ENCODE measurements around the gene REX1BD. TPM values are rescaled to one million over a fixed set of nuclear protein-coding genes. Genes with fewer than 3 reads are reported as not detected.
A peak's percentile ranks its signal among the peaks of the same experiment; 100 is the strongest.
"Not testable (repeated sequence)": the region's sequence is repeated elsewhere in the genome, so short reads cannot be mapped to it uniquely, and the experiment has no call there.

The REX1BD gene
- polyA plus RNA-seq, 3 donors = 19.9 to 47.1 (median 43.4) TPM

DNA sequence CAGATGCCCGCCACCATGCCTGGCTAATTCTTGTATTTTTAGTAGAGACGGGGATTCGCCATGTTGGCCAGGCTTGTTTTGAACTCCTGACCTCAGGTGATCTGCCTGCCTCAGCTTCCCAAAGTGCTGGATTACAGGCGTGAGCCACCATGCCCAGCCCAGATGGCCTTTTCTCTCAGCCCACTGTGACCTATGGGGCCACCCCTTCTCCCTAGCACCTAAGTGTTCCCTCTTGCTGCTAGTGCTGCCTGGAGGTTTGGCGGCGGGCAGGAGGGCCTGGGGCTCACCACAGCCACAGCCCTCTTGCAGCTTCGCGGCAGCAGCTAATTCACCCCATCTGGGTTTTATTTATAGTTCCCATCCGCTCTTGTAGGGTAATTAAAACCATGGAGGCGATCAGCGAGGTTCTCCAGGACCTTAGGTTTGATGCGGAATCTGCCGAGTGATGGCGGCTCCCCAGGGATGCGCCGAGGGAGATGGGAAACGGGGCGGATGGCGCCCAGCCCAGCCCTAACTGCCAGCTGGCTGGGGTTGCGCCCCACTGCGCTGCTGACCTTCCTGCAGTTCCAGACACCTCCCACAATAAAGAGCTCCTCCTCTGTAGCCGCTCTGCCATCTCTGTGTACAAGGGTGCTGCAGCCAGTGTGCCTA is 3.3 kb downstream of the REX1BD start:
- DNase-seq (ENCODE audit: extremely low read depth in 1 of 11, low read depth in 9 of 11, low spot score in 4 of 11) = no peak

DNA sequence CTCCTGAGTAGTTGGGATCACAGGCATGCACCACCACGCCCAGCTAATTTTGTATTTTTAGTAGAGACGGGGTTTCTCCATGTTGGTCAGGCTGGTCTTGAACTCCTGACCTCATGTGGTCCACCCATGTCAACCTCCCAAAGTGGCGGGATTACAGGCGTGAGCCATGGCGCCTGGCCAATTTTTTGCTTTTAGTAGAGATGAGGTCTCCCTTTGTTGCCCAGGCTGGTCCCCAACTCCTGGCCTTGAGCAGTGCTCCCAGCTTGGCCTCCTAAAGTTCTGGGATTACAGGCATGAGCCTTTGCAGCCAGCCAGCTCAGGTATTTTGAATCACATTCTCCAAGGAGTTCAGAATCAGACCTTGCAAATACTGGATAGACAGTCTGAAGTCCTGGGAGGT is 4.1 kb downstream of the REX1BD start:
- DNase-seq (ENCODE audit: extremely low read depth in 1 of 11, low read depth in 9 of 11, low spot score in 4 of 11) = not testable (repeated sequence)

DNA sequence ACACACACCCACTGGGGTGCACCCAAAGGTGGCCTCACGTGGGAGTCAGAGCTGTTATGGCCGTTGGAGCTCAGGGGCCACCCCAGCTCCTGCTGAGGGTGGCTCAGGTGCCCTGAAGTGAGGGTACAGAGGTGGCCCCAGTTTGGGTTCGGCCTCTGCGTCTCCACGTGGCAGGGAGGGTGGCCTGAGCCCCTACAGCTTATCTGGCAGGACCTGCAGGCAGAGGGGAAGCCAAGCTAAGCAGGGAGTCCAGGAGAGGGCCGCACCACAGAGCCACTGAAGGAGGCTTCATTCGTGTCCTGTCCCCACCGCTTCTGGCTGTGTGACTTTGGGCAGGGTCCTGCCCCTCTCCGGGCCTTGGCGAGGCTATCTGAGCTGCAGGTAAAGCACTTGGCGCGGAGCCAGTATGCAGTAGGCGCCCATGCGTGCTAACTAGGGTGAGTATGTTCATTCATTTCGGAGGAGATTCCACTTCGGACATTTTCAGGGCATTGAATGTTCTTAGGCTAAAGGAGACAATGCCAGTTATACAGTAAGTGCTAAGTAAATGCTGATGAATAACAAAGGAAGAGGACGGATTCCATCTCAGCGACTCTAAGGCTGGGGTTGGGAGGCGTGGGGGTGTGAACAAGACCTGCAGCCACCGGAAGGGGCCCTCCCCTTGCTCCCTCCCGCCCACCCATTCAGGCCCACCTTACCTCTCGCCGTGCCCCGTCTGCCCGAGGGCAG is 4.9 kb downstream of the REX1BD start:
- DNase-seq (ENCODE audit: extremely low read depth in 1 of 11, low read depth in 9 of 11, low spot score in 4 of 11) = no peak

DNA sequence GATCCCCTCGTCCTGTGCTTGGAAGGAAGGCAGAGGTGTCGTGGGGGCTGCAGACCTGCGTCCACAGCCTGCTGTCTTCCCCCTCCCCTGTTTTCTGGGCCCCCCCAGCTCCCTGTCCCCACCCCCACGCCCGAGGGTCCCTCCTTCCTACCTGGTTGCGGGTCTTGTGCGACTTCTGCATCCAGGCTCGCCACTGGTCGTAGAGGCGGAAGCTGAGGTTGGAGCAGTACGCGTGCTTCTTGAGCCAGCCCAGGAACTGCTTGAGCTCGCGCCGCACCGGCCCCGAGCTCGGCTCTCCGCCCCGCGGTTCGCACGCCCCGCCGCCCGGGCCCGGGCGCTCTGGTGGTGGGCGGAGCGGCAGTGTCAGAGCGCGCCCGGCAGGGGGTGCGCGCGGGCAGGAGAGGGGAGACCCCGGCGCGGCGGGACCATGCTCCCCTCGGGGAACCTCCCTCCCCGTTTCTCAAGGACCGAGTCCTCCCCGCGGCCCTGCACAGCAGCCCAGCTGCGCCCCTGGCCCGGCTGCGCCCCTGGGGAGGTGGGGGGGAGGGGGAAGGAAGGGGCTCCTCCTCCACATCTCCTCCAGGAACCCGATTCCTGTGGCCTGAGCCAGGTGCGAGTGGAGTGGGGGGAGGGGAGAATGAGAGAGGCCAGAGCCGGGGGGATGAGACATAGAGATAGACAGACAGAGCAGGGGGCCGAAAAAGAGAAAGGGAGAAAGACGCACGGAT is 5.7 kb downstream of the REX1BD start:
- DNase-seq (ENCODE audit: extremely low read depth in 1 of 11, low read depth in 9 of 11, low spot score in 4 of 11) = peak in 7 of 11 donors; percentile 70 to 85 (median 81)

DNA sequence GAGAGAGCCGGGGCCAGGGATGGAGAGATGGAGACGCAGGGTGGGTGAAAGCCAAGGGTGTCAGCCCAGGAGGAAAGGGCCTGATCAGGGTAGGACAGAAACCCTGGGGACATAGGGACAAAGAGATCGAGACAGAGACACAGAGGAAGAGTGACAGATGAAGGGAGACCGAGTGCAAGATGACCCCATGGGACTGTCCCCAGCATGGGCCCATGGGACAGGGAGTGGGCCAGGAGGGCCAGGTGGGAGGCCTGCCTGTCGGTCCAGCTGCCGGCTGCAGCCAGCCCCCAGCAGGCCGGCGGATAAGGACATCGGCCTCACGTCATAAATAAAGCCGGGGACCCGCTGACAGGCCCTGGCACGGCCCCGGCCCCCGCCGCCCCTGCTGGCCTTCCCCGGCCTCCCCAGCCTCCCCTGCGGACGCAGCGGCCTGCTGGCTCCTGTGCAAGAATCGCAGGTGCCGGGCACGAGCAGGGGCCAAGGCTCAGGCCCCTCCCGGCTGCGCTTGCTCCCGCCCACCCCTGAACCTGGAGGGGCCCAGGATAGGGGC is 6.3 kb downstream of the REX1BD start:
- DNase-seq (ENCODE audit: extremely low read depth in 1 of 11, low read depth in 9 of 11, low spot score in 4 of 11) = no peak

DNA sequence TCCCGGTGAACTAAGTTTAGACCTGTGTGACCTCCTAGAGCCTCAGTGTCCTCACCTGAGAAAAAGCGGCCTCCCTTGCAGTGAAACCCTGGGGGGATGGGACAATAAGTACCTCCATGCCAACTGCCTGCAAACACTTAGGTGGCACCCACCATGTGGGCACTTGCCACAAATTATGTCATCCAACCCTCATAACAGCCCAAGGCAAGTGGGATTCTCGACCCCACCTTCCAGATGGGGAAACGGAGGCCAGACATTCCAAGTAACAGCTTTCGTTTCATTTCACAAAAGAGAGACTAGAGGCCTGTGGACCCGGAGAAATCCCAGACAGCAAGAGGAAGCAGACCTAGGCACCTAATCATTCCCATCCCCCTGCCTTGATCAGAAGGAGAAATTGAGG is 6.9 kb downstream of the REX1BD start:
- no peak for DNase-seq (ENCODE audit: extremely low read depth in 1 of 11, low read depth in 9 of 11, low spot score in 4 of 11)

DNA sequence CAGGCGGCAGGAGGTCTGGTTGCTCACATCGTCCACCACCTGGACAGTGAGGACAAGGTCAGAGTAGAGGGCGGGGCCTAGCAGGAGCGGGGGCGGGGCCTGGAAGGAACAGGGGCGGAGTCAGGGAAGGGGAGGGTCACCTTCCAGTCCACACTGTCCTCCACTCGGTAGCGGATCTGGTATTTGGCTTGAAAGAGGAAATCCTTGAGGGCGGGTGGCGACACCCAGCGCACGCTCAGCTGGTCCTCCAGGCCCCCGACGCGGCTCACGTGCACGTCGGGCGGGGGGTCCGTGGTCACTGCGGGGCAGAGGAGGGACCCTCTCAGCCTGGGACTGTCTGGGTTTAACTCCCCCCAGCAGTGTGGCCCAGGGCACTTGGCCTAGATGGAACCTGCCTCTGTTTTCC is 8.2 kb downstream of the REX1BD start:
- DNase-seq (ENCODE audit: extremely low read depth in 1 of 11, low read depth in 9 of 11, low spot score in 4 of 11) = no peak

DNA sequence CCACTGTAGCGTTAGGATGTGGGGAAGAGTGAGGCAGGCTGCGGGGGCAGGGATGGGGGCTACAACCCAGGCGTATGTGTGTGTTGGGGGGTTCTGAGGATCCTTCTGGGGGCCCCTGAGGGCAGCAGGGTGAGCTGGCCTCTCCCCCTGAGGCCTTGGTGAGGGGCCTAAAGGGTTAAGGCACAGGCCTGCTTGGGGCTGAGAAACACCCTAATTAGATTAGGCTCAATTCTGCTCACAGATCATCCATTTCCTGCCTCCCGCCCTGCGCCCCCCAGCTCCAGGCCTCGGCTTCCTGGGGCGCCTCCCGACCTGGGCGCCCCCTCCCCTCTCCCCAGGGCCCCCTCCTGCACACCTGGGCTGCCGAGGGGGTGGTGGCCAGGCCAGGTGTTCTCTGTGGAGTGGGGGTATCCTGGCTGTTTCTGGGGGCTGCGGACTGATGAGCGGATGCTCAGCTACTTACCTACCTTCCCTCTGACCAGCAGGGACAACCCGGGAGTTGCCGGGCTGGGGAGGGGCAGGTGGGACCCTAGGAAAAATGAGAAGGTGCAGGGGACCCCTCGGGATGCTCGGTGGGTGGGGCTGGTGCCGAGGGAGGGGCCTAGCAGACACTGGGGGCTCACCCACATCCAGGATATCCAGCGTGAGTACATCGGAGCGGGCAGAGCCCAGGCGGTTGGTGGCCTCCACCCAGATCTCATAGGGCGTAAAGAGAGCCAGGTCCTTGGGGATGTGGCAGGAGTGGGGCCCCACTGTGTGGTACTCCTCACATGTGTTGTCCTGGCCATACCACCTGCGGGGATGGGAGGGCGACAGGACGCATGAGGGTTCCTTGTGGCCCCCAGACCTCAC is 9.4 kb downstream of the REX1BD start:
- no peak for DNase-seq (ENCODE audit: extremely low read depth in 1 of 11, low read depth in 9 of 11, low spot score in 4 of 11)

DNA sequence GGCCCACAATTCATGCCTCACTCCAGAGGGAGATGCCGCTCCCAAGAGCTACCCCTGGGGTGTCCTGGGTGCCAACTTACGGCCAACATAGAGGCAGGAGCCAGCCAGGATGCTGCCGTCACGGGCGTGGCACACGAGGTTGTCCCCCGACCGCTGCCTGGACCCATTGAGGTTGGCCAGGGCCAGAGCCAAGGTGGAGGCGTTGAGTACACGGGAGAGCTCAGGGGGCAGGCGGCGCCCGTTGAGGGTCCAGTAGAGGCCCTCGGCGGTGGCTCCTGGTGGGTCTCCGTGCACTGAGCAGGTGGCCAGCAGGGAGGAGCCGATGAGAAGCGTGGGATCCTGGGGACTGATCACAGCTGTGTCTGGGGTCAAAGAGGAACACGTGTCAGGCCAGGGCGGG is 10.9 kb downstream of the REX1BD start:
- DNase-seq (ENCODE audit: extremely low read depth in 1 of 11, low read depth in 9 of 11, low spot score in 4 of 11) = no peak

DNA sequence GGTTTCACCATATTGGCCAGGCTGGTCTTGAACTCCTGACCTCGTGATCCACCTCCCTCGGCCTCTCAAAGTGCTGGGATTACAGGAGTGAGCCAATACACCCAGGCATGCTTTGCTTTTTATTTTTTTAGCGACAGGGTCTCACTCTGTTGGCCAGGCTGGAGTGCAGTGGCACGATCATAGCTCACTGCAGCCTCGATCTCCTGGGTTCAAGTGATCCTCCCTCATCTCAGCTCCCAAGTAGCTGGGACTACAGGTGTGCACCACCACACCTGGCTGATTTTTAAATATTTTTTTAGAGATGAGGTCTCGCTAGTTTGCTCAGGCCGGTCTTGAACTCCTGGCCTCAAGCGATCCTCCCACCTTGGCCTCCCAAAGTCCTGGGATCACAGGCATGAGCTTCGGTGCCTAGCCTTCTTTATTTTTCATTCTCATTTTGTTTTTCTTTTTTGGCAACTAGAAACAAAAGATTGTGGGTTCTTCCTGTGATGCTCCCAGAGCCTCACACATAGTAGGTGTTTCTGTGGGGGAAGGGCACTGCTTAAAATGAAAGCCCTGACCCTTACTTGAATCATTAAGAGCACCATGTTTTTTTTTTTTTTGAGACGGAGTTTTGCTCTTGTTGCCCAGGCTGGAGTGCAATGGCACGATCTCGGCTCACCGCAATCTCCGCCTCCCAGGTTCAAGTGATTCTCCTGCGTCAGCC is 12.2 kb downstream of the REX1BD start:
- DNase-seq (ENCODE audit: extremely low read depth in 1 of 11, low read depth in 9 of 11, low spot score in 4 of 11) = not testable (repeated sequence)

DNA sequence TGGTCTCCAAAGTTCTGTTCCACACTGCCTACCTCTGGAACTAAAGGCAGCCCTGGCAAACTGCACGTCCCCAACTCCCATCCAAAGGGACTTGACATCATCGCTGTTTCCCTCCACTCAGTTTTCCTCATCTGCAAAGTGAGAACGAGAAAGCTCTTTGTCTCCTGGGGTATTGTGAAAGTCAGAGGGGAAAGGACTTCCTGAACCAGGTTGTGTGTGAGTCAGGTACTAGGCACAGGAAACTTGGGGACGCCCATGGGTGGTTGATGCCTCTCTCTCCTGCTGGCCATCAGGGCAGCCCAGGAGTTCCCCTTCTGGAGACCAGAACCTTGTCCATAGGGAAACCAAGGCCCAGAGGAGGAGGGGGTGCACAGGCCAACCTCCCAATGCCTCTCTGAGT is 13.3 kb downstream of the REX1BD start:
- DNase-seq (ENCODE audit: extremely low read depth in 1 of 11, low read depth in 9 of 11, low spot score in 4 of 11) = no peak

DNA sequence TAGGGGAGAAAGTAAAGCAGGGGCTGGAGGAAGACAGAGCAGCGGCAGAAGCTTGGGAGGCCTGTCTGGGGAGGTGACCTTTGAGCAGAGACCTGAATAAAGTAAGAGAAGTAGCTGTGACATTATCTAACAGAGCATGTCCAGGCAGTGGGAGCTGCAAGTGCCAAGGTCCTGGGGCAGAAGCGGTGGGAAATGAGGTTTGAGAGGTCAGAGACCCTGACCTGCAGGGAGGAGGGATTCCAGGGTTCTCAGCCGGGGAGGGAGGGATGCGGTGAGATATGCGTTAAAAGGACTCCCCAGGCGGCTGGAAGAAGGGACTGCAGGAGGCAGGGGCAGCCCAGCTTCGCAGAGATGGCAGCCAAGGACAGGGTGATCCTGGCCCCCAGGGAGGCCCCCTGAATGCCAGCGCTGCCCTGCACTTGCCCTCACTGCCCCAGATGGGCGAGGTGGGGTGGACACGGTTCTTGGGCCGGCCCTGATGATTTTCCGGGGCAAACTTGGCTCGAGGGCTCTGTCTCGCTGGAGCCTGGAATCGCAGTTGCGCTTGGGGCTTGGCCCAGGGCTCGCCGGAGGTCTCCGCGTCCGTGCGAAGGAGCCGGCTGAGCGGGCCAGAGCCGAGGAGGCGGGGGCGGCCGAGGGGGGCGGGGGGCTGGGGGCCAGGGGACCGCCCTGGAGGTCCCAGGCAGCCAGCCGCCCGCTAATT is 14.8 kb downstream of the REX1BD start:
- no peak for DNase-seq (ENCODE audit: extremely low read depth in 1 of 11, low read depth in 9 of 11, low spot score in 4 of 11)

DNA sequence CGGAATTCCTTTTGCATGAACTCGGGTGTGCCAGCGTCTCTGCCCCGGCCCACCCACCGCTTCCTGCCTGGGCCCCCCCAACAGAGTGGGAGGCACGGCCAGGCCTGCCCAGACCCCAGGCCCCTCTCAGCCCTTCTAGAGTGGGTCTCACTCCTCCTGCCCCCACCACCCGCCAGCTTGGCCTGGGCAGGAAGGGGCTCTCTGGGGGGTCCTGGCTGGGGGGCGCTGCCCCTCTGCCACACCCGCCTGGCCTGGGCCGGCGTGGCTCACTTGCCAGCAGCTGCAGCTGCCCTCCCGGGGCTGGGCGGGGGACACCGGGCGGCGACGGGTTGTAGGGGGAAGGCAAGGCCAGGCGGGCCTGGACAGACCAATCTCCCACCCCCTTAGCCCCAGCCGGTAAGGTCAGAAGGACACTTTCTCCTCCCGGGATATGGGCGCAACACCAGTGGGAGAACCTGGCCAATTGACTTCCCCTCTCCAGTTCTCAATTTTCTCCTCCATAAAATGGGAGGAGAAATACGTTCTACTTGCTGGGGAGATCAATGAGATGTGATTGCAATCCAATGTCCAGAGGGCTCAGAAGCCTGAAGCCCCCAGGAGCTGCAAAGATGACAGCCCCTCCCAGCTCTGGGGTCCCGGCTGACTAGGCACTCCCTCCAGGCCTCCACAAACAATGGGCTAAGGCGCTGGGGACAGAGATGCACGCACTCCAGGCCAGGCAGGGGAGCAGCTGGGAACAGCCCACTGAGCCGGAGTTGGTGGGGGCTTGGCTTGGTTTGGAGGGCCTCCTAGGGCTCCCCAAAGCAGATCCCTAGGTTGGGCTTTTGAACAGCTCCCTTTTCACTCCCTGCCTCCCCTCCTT is 15.6 kb downstream of the REX1BD start:
- no peak for DNase-seq (ENCODE audit: extremely low read depth in 1 of 11, low read depth in 9 of 11, low spot score in 4 of 11)

DNA sequence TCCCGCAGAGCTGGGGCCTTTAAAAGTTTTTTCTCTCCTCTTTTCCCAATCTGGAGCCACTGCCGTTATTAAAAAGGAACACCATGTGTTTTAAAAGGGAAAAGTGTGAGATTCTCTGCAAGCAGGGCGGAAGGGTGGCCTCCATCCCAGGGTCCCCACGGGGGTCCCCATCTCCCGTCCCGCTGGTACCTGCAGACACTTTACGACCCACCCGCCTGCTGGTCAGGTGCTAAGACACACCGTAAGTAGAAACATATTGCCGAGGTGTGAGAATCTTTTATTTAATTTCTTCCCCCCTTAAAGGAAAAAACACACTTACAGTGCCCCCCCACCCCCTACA is 16.2 kb downstream of the REX1BD start:
- DNase-seq (ENCODE audit: extremely low read depth in 1 of 11, low read depth in 9 of 11, low spot score in 4 of 11) = no peak

DNA sequence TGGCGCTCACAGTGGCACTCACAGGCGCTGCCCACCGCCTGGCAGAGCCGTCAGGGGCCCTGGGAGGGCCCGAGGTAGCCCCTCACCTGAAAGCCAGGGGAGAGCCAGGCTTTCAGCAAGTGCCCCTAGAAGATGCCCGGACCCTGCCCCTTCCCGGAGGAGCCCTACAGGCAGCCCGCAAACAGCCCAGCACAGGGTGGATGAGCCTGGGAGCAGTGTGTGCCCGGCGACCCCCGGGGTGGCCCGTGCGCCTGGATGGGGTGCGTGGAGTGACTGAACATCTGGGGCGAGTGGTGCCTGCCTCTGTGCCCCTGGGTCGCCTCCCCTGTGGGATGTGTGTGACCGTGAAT is 16.6 kb downstream of the REX1BD start:
- no peak for DNase-seq (ENCODE audit: extremely low read depth in 1 of 11, low read depth in 9 of 11, low spot score in 4 of 11)

DNA sequence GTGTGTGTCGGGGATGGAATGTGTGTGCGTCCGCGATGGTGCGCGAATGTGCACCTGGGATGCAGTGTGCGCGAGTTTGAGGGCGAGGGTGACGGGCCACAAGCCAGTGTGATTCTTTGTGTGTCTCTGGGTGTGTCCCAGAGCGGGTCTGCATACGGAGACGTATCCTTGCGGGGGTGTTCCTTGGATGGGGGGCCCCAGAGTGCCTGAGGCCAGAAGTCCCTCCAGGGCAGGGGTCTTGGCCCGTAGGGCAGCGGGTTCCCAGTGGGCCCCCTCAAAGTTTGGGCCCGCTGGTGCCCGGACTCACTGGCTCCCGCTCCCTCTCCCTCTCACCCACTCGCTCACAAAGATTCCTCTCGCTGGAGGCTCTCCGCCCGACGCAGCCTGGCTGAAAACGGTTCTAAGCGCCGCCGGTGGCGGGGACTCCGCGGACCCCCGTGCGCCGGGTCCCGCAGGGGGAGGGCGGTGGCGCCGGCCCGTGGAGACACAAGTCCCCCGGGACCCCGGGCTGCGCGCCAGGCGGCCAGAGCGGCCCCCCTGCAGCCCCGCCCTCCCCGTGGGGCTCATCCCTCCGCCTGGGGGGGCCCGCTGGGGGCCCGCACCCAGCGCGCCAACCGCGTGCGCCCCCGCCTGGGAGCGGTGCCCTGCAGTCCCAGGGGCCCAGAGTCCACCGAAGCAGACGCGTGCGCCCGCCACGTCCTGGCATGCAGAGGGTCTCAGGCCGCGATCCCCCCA is 17.1 kb downstream of the REX1BD start:
- no peak for DNase-seq (ENCODE audit: extremely low read depth in 1 of 11, low read depth in 9 of 11, low spot score in 4 of 11)
